ENCODE data around the gene LMNTD1.

GRCh38 chr12:25549120-25549519 lies 4.0 kb downstream of the LMNTD1 start:
- TF ChIP-seq POLR2A (IDR thresholded peaks at IDR 0.05; ENCODE audit: low read depth, low read length) (no peak), POLR2AphosphoS5 (IDR thresholded peaks at IDR 0.05; ENCODE audit: low read depth, low read length) (no peak), TAF1 (IDR thresholded peaks at IDR 0.05; ENCODE audit: borderline replicate concordance, low read depth, low read length) (no peak)

Measured in GM12892 (cell line).